HCT116 (cell line): Measurements from ENCODE around the gene ANKRD63. TPM values are rescaled to one million over a fixed set of nuclear protein-coding genes. Genes with fewer than 3 reads are reported as not detected.

Source experiments
- ATAC-seq: fragments of 200-7000 bp; cut with Tn5 transposase; 2 replicates; pipeline ENCODE4 v1.9.1; 2020; ENCODE audit warnings: mild to moderate bottlenecking, moderate library complexity
- BruUV-seq: library from RNA; stranded (reverse); fragments of 400-500 nt; replicated peaks from 2 replicates; lab custom pipeline; 2021; lab: Mats Ljungman, UMichigan
- CTCF ChIA-PET: fragments of 300-600 bp; sonication (Branson Sonifier 250); formaldehyde crosslinking; loops from one replicate; lab custom pipeline; 2021; ENCODE audit warnings: antibody characterized with exemption; lab: Charles Lee
- POLR2A ChIA-PET: fragments of 300-600, 350-600 bp; sonication (Branson Sonifier 250); formaldehyde crosslinking; loops from one replicate; lab custom pipeline; 2021; ENCODE audit warnings: antibody characterized with exemption; lab: Charles Lee
- RAD21 ChIA-PET, 2 experiments: fragments of 300-600 bp; sonication (Branson Sonifier 250); formaldehyde crosslinking; loops; one replicate each; lab custom pipeline; 2023; ENCODE audit warnings: low total read pairs in 2 of 2; ENCODE audit not compliant: uncharacterized antibody in 2 of 2, unreplicated experiment in 2 of 2, low non-redundant PET in 1 of 2; lab: Charles Lee
- DNase-seq: peaks from one replicate; pipeline ENCODE4 v3.0.0-alpha.2; 2010; ENCODE audit warnings: low read depth, low spot score
- H2AFZ ChIP-seq: fragments of 200-600 bp; shearing (Covaris generic), sonication (generic); 2 replicates; pipeline ENCODE4 v1.6.1; 2017; ENCODE audit warnings: low read depth, mixed run types, mixed read lengths, antibody characterized with exemption, low read length; ENCODE audit not compliant: poor library complexity, severe bottlenecking
- H3K27ac ChIP-seq: 2 replicates; pipeline ENCODE4 v1.5.1; 2012; ENCODE audit warnings: low read depth, low read length
- H3K27me3 ChIP-seq: fragments of 200-600 bp; sonication (generic); 2 replicates; pipeline ENCODE4 v1.6.1; 2016; ENCODE audit warnings: mixed run types, low read length, mixed read lengths; ENCODE audit not compliant: insufficient read depth
- H3K36me3 ChIP-seq, 2 experiments: fragments of 200-500 bp in 1 of 2; fragments of 200-600 bp in 1 of 2; sonication (Bioruptor generic) in 1 of 2; sonication (generic) in 1 of 2; 2 replicates each; pipeline versions ENCODE4 v1.5.1 to v1.6.1; 2014 to 2016; ENCODE audit warnings: low read length in 2 of 2, inconsistent platforms in 1 of 2, mixed read lengths in 1 of 2, mixed run types in 1 of 2; ENCODE audit not compliant: insufficient read depth in 2 of 2, control insufficient read depth in 1 of 2
- H3K4me1 ChIP-seq, 2 experiments: fragments of 200-600 bp in 1 of 2; sonication (generic) in 1 of 2; 2 replicates each; pipeline versions ENCODE4 v1.5.1 to v1.6.1; 2012 to 2017; ENCODE audit warnings: low read length in 2 of 2, inconsistent platforms in 1 of 2, mild to moderate bottlenecking in 1 of 2, mixed read lengths in 1 of 2, mixed run types in 1 of 2, moderate library complexity in 1 of 2; ENCODE audit not compliant: insufficient read depth in 2 of 2, control insufficient read depth in 1 of 2
- H3K4me2 ChIP-seq: fragments of 200-600 bp; sonication (generic); 2 replicates; pipeline ENCODE4 v1.6.1; 2017; ENCODE audit warnings: mixed run types, low read length, mixed read lengths
- H3K4me3 ChIP-seq, 2 experiments: fragments of 200-600 bp in 1 of 2; sonication (generic) in 1 of 2; replicated peaks in 1 of 2; 2 replicates each; pipeline ENCODE4 v1.5.1; 2011 to 2016; ENCODE audit warnings: low read length in 2 of 2, control low read depth in 1 of 2, low read depth in 1 of 2, mild to moderate bottlenecking in 1 of 2, mixed read lengths in 1 of 2, mixed run types in 1 of 2
- H3K79me2 ChIP-seq: fragments of 200-600 bp; sonication (generic); 2 replicates; pipeline ENCODE4 v1.6.1; 2017; ENCODE audit warnings: mild to moderate bottlenecking, mixed run types, low read length, moderate library complexity, mixed read lengths; ENCODE audit not compliant: insufficient read depth
- H3K9ac ChIP-seq: fragments of 200-600 bp; sonication (generic); 2 replicates; pipeline ENCODE4 v1.6.1; 2016; ENCODE audit warnings: low read length, mixed read lengths
- H3K9me2 ChIP-seq: fragments of 200-600 bp; sonication (generic), shearing (Covaris generic); 2 replicates; pipeline ENCODE4 v1.6.1; 2017; ENCODE audit warnings: mixed run types, mild to moderate bottlenecking, moderate library complexity; ENCODE audit not compliant: insufficient read depth
- H3K9me3 ChIP-seq, 2 experiments: fragments of 200-500 bp in 1 of 2; fragments of 200-600 bp in 1 of 2; sonication (Bioruptor generic) in 1 of 2; sonication (generic) in 1 of 2; 2 replicates each; pipeline ENCODE4 v1.6.1; 2014 to 2017; ENCODE audit warnings: low read length in 2 of 2, mixed read lengths in 2 of 2, inconsistent platforms in 1 of 2, low read depth in 1 of 2, mild to moderate bottlenecking in 1 of 2, mixed run types in 1 of 2, moderate library complexity in 1 of 2; ENCODE audit not compliant: control insufficient read depth in 1 of 2, insufficient read depth in 1 of 2
- H4K20me1 ChIP-seq: fragments of 200-600 bp; sonication (generic), shearing (Covaris generic); 2 replicates; pipeline ENCODE4 v1.6.1; 2017; ENCODE audit warnings: mixed run types, mild to moderate bottlenecking, moderate library complexity; ENCODE audit not compliant: insufficient read depth
- ATF3 ChIP-seq: IDR thresholded peaks from 2 replicates; pipeline ENCODE4 v1.6.1; 2012
- EGR1 ChIP-seq: IDR thresholded peaks from 2 replicates; pipeline ENCODE4 v1.6.1; 2012; ENCODE audit warnings: low read depth
- EZH2 ChIP-seq: fragments of 200-600 bp; sonication (generic); IDR thresholded peaks from 2 replicates; pipeline ENCODE4 v1.6.1; 2017; ENCODE audit warnings: antibody characterized with exemption, mixed run types
- EZH2phosphoT487 ChIP-seq: fragments of 200-600 bp; IDR thresholded peaks from 2 replicates; pipeline ENCODE4 v1.6.1; 2018; ENCODE audit warnings: antibody characterized with exemption, borderline replicate concordance
- MAX ChIP-seq: IDR thresholded peaks from 2 replicates; pipeline ENCODE4 v1.6.1; 2012
- POLR2A ChIP-seq: IDR thresholded peaks from 2 replicates; pipeline ENCODE4 v1.7.0; 2011; ENCODE audit warnings: borderline replicate concordance; ENCODE audit not compliant: insufficient read depth, insufficient read length; ENCODE audit errors: extremely low read depth
- POLR2AphosphoS5 ChIP-seq: IDR thresholded peaks from 2 replicates; pipeline ENCODE4 v1.6.1; 2011; ENCODE audit warnings: mild to moderate bottlenecking, low read depth, low read length, moderate library complexity
- SIN3A ChIP-seq: IDR thresholded peaks from 2 replicates; pipeline ENCODE4 v1.6.1; 2012; ENCODE audit warnings: low read depth
- SRF ChIP-seq: IDR thresholded peaks from 2 replicates; pipeline ENCODE4 v1.6.1; 2012; ENCODE audit warnings: low read depth
- TCF7L2 ChIP-seq: IDR thresholded peaks from 2 replicates; pipeline ENCODE4 v1.7.0; 2011; ENCODE audit warnings: borderline replicate concordance, inconsistent platforms; ENCODE audit not compliant: insufficient read depth, insufficient read length; ENCODE audit errors: extremely low read depth
- ZFX ChIP-seq: fragments of 450-650 bp; IDR thresholded peaks from 2 replicates; pipeline ENCODE4 v1.6.1; 2017
- ZNF274 ChIP-seq: fragments of 200-500 bp; sonication (Bioruptor generic); IDR thresholded peaks from 2 replicates; pipeline ENCODE4 v1.6.1; 2014; ENCODE audit warnings: mild to moderate bottlenecking, low read depth, low read length, inconsistent platforms
- intact Hi-C: fragments of 100-400 bp; cut with micrococcal nuclease; formaldehyde crosslinking; loops from 2 replicates; pipeline ENCODE4 v1.10.0; 2022
- total RNA-seq: library from RNA; stranded (reverse); gene quantifications from one replicate; pipeline ENCODE4 v1.2.1, GENCODE V29; 2021; ENCODE audit not compliant: unreplicated experiment

The ANKRD63 gene
- total RNA-seq, 1 experiment from 2014 or later = 0.89 TPM

- intact Hi-C loops = no loop called here
- CTCF ChIA-PET = interaction anchor here (5.9 kb wide), 1 partner anchor 11 kb away, joined by 55 read pairs; the partner anchor contains the start of gene CCDC9B
- H3K4me3 ChIP-seq = no peak overlapping the region
- H3K36me3 ChIP-seq = no peaks in the 10 kb centered on the region
- POLR2A ChIA-PET = interaction anchor here (2.3 kb wide), 1 partner anchor 11 kb away, joined by 6 read pairs; no protein-coding TSS in a partner anchor
- H3K9me3 ChIP-seq = no peaks in the 10 kb centered on the region
- no peak overlapping the region for H2AFZ ChIP-seq
- H3K27ac ChIP-seq = no peak overlapping the region
- no peaks in the 10 kb centered on the region for H3K27me3 ChIP-seq
- no peak overlapping the region for H3K9ac ChIP-seq
- BruUV-seq = no TSS peak
- TF ChIP-seq TCF7L2 (no peak), SIN3A (no peak), ZFX (no peak), EZH2 (no peak), ATF3 (no peak), EGR1 (no peak), ZNF274 (no peak), POLR2A (no peak)
- TF ChIP-seq, all 23 proteins: peak for 0
- DNase-seq = no peak
- no peak overlapping the region for H3K4me2 ChIP-seq
- H4K20me1 ChIP-seq = no peaks in the 10 kb centered on the region
- no peak for ATAC-seq
- peaks cover 4 to 16% of the 10 kb centered on the region in 2 experiments; a peak in 3 of 4 replicates for H3K4me1 ChIP-seq
- no peaks in the 10 kb centered on the region for H3K9me2 ChIP-seq
- H3K79me2 ChIP-seq = no peaks in the 10 kb centered on the region
- RAD21 ChIA-PET = no interaction called here
These were observed 44.6 kb upstream of the ANKRD63 start for GRCh38 chr15:40327457-40327856.

- no peak overlapping the region for H3K27ac ChIP-seq
- BruUV-seq = no TSS peak
- ChIA-PET RAD21 (no interaction called here), POLR2A (interaction anchor here (2.3 kb wide), 1 partner anchor 13 kb away, joined by 6 read pairs; no protein-coding TSS in a partner anchor), CTCF (interaction anchor here (1.3 to 5.9 kb wide), 2 partner anchors 13 to 17 kb away, joined by 3 to 55 read pairs; partner anchors contain the start of gene CCDC9B)
- TF ChIP-seq EZH2phosphoT487 (no peak), MAX (no peak), SRF (no peak), POLR2AphosphoS5 (no peak)
- H3K9me2 ChIP-seq = no peaks in the 10 kb centered on the region
- DNase-seq (no peak), ATAC-seq (no peak)
- H3K9ac ChIP-seq = no peak overlapping the region
- H3K4me1 ChIP-seq = peaks cover 4 to 18% of the 10 kb centered on the region in 2 experiments; a peak in 3 of 4 replicates
- H2AFZ ChIP-seq = no peak overlapping the region
- H3K36me3 ChIP-seq = no peaks in the 10 kb centered on the region
- no peak overlapping the region for H3K4me2 ChIP-seq
- H3K79me2 ChIP-seq = no peaks in the 10 kb centered on the region
- intact Hi-C loops = no loop called here
- no peak overlapping the region for H3K4me3 ChIP-seq
- no peaks in the 10 kb centered on the region for H3K9me3 ChIP-seq
- H4K20me1 ChIP-seq = no peaks in the 10 kb centered on the region
- no peaks in the 10 kb centered on the region for H3K27me3 ChIP-seq
These were observed 42.8 kb upstream of the ANKRD63 start for GRCh38 chr15:40325700-40326099.
